Measurements from ENCODE around the gene GOT2.
"Not testable (repeated sequence)": the region's sequence is repeated elsewhere in the genome, so short reads cannot be mapped to it uniquely, and the experiment has no call there.

GOT2 gene

DNA sequence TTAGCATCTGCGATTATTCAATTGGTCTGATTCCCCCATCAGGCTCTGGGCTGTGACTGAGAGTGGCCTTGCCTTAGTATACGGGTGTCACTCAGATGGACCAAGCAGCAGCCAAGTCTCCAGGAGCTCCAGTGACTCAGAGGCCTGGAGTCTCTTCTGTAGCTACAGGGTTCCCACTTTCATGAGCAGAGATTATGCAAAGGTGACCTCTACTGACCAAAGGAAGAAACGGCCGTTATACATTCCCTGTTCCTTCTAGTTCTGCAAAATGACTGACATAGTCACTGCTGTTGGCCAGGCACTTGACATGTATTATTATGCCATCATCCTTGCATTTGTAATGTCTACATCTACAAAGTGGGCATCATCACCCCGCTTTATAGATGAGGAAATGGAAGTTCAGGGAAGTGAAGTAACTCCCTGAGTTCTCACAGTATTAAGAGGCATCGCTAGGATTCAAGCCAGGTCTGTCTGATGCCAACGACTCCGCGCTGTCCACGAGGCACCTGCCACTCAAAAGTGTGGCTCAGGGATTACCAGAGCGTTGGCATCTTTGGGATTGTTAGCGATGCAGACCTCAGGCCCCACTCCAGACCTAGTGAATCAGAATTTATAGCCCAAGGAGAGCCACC is 72.8 kb downstream of the GOT2 start:
- DNase-seq (ENCODE audit: low read depth, low spot score): no peak
- no peak overlapping the region for H3K4me3 ChIP-seq (ENCODE audit: low read length)

DNA sequence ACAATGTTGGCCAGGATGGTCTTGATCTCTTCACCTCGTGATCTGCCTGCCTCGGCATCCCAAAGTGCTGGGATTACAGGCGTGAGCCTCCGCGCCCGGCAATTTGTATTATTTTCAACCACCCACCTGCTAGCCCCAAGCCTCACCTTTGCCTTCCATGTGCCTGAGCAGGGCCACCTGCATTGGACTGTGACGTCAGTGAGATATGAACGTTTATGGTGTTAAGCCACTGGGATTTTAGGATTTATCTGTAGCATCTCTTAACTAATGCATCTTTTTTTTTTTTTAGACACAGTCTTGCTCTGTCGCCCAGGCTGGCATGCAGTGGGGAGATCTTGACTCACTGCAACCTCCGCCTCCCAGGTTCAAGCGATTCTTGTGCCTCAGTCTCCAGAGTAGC is 74.2 kb downstream of the GOT2 start:
- not testable (repeated sequence) for DNase-seq (ENCODE audit: low read depth, low spot score); H3K4me3 ChIP-seq (ENCODE audit: low read length)

DNA sequence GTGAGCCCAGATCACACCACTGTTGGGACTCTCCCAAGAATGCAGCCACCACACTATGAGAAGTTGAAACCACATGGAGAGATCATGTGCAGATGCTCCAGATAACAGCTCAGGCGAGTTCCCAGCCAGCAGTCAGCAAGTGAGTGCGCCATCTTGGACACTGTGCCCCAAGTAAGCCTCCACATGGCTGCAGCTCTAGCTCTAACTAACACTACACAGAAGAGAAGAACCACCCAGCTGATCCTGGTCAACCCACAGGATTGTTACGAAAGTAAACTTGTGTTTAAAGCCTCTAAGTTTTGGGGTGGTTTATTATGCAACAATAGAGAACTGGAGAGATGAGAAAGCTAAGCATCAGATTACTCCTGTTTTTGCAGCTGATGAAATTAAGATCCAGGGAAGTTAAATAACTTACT is 75.3 kb downstream of the GOT2 start:
- no peak overlapping the region for H3K4me3 ChIP-seq (ENCODE audit: low read length)
- no peak for DNase-seq (ENCODE audit: low read depth, low spot score)

Data from Jurkat, Clone E6-1 (cell line).